HepG2 (cell line): ENCODE measurements around the gene AADAT. TPM values are rescaled to one million over a fixed set of nuclear protein-coding genes. Genes with fewer than 3 reads are reported as not detected.
A peak's percentile ranks its signal among the peaks of the same experiment; 100 is the strongest.

Experiments
- ARID4A ChIP-seq: sonication (generic); formaldehyde crosslinking; IDR thresholded peaks from 2 replicates; pipeline ENCODE4 v1.5.0; 2020; ENCODE audit warnings: mild to moderate bottlenecking, missing genetic modification reagents, borderline replicate concordance
- BHLHE40 ChIP-seq: IDR thresholded peaks from 2 replicates; pipeline ENCODE4 v1.6.1; 2011; ENCODE audit warnings: low read length, improper control_type of control experiment
- CREBL2 ChIP-seq: sonication (generic); formaldehyde crosslinking; IDR thresholded peaks from 2 replicates; pipeline ENCODE4 v1.8.1; 2023; ENCODE audit warnings: missing genetic modification reagents, mild to moderate bottlenecking, borderline replicate concordance
- ETV5 ChIP-seq: IDR thresholded peaks from 2 replicates; pipeline ENCODE4 v1.6.1; 2018; ENCODE audit warnings: missing biosample characterization, missing genetic modification reagents, inconsistent platforms, borderline replicate concordance
- HNRNPK ChIP-seq: fragments of 200-400 bp; formaldehyde crosslinking; IDR thresholded peaks from 2 replicates; pipeline ENCODE4 v1.6.1; 2018; ENCODE audit warnings: low read length, low read depth, moderate library complexity, mild to moderate bottlenecking; ENCODE audit not compliant: poor library complexity, severe bottlenecking
- HOXA5 ChIP-seq: sonication (generic); formaldehyde crosslinking; IDR thresholded peaks from 2 replicates; pipeline ENCODE4 v1.4.0; 2020; ENCODE audit warnings: missing genetic modification reagents
- KLF11 ChIP-seq: IDR thresholded peaks from 2 replicates; pipeline ENCODE4 v1.6.1; 2016; ENCODE audit warnings: missing compliant biosample characterization
- KLF12 ChIP-seq: sonication (generic); formaldehyde crosslinking; IDR thresholded peaks from 2 replicates; pipeline ENCODE4 v1.4.0; 2020; ENCODE audit warnings: missing genetic modification reagents, borderline replicate concordance
- MAFG ChIP-seq: sonication (generic); formaldehyde crosslinking; IDR thresholded peaks from 2 replicates; pipeline ENCODE4 v1.5.1; 2020; ENCODE audit warnings: mild to moderate bottlenecking, missing genetic modification reagents
- MED8 ChIP-seq: sonication (generic); formaldehyde crosslinking; IDR thresholded peaks from 2 replicates; pipeline ENCODE4 v1.8.1; 2023; ENCODE audit warnings: mild to moderate bottlenecking, missing genetic modification reagents; ENCODE audit not compliant: insufficient replicate concordance
- MIXL1 ChIP-seq: IDR thresholded peaks from 2 replicates; pipeline ENCODE4 v1.6.1; 2016
- NPAS2 ChIP-seq: sonication (generic); formaldehyde crosslinking; IDR thresholded peaks from 2 replicates; pipeline ENCODE4 v1.8.0; 2022; ENCODE audit warnings: mild to moderate bottlenecking, missing genetic modification reagents, borderline replicate concordance
- POGZ ChIP-seq: sonication (generic); formaldehyde crosslinking; IDR thresholded peaks from 2 replicates; pipeline ENCODE4 v1.4.0; 2020; ENCODE audit warnings: mild to moderate bottlenecking, missing genetic modification reagents
- RBM39 ChIP-seq: fragments of 200-400 bp; formaldehyde crosslinking; IDR thresholded peaks from one replicate; pipeline ENCODE4 v1.6.1; 2018; ENCODE audit warnings: antibody characterized with exemption, mild to moderate bottlenecking, low read depth, low read length; ENCODE audit not compliant: poor library complexity, severe bottlenecking
- RFX3 ChIP-seq: IDR thresholded peaks from 2 replicates; pipeline ENCODE4 v1.6.1; 2016; ENCODE audit warnings: missing biosample characterization, missing genetic modification reagents
- SAP130 ChIP-seq: IDR thresholded peaks from 2 replicates; pipeline ENCODE4 v1.6.1; 2016; ENCODE audit warnings: low read depth
- SETDB1 ChIP-seq: sonication (generic); formaldehyde crosslinking; IDR thresholded peaks from 2 replicates; pipeline ENCODE4 v1.5.1; 2020; ENCODE audit warnings: missing genetic modification reagents, mild to moderate bottlenecking, borderline replicate concordance
- SIN3A ChIP-seq: IDR thresholded peaks from 2 replicates; pipeline ENCODE4 v1.6.1; 2011; ENCODE audit warnings: low read depth, mild to moderate bottlenecking, control low read depth, low read length, borderline replicate concordance
- SMARCC2 ChIP-seq: fragments of 450-650 bp; IDR thresholded peaks from 2 replicates; pipeline ENCODE4 v1.6.1; 2017; ENCODE audit warnings: antibody characterized with exemption, mild to moderate bottlenecking
- SP2 ChIP-seq: sonication (generic); formaldehyde crosslinking; IDR thresholded peaks from 2 replicates; pipeline ENCODE4 v1.5.1; 2020; ENCODE audit warnings: mild to moderate bottlenecking, missing genetic modification reagents
- TARDBP ChIP-seq: sonication (generic); formaldehyde crosslinking; IDR thresholded peaks from 2 replicates; pipeline ENCODE4 v1.8.0; 2022; ENCODE audit warnings: mild to moderate bottlenecking, missing genetic modification reagents
- TBL1XR1 ChIP-seq: fragments of 150-350 bp; IDR thresholded peaks from 2 replicates; pipeline ENCODE4 v1.6.1; 2014; ENCODE audit warnings: borderline replicate concordance, low read length; ENCODE audit not compliant: partially characterized antibody
- THAP11 ChIP-seq: IDR thresholded peaks from 2 replicates; pipeline ENCODE4 v1.6.1; 2016; ENCODE audit warnings: missing biosample characterization, missing genetic modification reagents
- ZNF251 ChIP-seq: sonication (generic); formaldehyde crosslinking; IDR thresholded peaks from 2 replicates; pipeline ENCODE4 v1.9.0; 2021; ENCODE audit warnings: mild to moderate bottlenecking, missing genetic modification reagents
- ZNF253 ChIP-seq: sonication (generic); formaldehyde crosslinking; IDR thresholded peaks from 2 replicates; pipeline ENCODE4 v1.8.0; 2022; ENCODE audit warnings: mild to moderate bottlenecking, missing genetic modification reagents, borderline replicate concordance
- ZNF30 ChIP-seq: sonication (generic); formaldehyde crosslinking; IDR thresholded peaks from 2 replicates; pipeline ENCODE4 v1.5.0; 2020; ENCODE audit warnings: mild to moderate bottlenecking, missing genetic modification reagents
- ZNF704 ChIP-seq: sonication (generic); formaldehyde crosslinking; IDR thresholded peaks from 2 replicates; pipeline ENCODE4 v1.8.1; 2023; ENCODE audit warnings: mild to moderate bottlenecking, inconsistent platforms, moderate library complexity, missing genetic modification reagents, borderline replicate concordance
- polyA plus RNA-seq, 8 experiments: library from polyadenylated mRNA; depleted of rRNA in 3 of 8; stranded (reverse) in 7 of 8; unstranded in 1 of 8; fragments of >200 nt; fragmentation: Illumina TruSeq in 4 of 8; extraction: Trizol in 4 of 8; gene quantifications; 2 replicates each; pipeline versions ENCODE4 v1.2.1 to v1.2.3, GENCODE V29; 2011 to 2016; ENCODE audit warnings: low read depth in 4 of 8, missing spikeins in 1 of 8, mixed read lengths in 1 of 8; ENCODE audit not compliant: insufficient read depth in 1 of 8
- total RNA-seq, 5 experiments: library from RNA; depleted of rRNA; stranded (reverse); fragments of >200 nt; fragmentation: Illumina TruSeq; extraction: Trizol; gene quantifications; 2 replicates each; pipeline ENCODE4 v1.2.3, GENCODE V29; 2016; ENCODE audit warnings: low read depth in 1 of 5

Gene AADAT
- total and polyA plus RNA-seq, 2 of the 13 experiments (the other 11 are each of a cell fraction or from before 2014, with no cell fraction given): 6.1 to 9.1 TPM

GRCh38 chr4:170089668-170090351, at the start of gene AADAT (continued):
- peak; percentile 55 for TF ChIP-seq MED8 (CRISPR knock-in tag)
- no peak for TF ChIP-seq KLF11 (CRISPR knock-in tag)
- TF ChIP-seq ETV5 (CRISPR knock-in tag): peak; percentile 93
- TF ChIP-seq SAP130: peak; percentile 54
- TF ChIP-seq MIXL1 (CRISPR knock-in tag): no peak
- TF ChIP-seq ZNF253 (CRISPR knock-in tag): no peak
- no peak for TF ChIP-seq MAFG (CRISPR knock-in tag)
- TF ChIP-seq SIN3A: no peak
- 0 out of 2 replicates have a peak, but pooled peaks have one; percentile 43 for TF ChIP-seq KLF12 (CRISPR knock-in tag)
- TF ChIP-seq RBM39: no peak
- peak; percentile 83 for TF ChIP-seq POGZ (CRISPR knock-in tag)
- no peak; the same call in 1 of the 2 replicates for TF ChIP-seq TARDBP (CRISPR knock-in tag)
- peak; percentile 65 for TF ChIP-seq THAP11 (CRISPR knock-in tag)
- TF ChIP-seq HNRNPK: no peak
- TF ChIP-seq BHLHE40: no peak
- no peak for TF ChIP-seq SETDB1 (CRISPR knock-in tag)
- TF ChIP-seq NPAS2 (CRISPR knock-in tag): no peak
- TF ChIP-seq RFX3 (CRISPR knock-in tag): no peak
- no peak for TF ChIP-seq HOXA5 (CRISPR knock-in tag)
- TF ChIP-seq TBL1XR1: no peak
- TF ChIP-seq SP2 (CRISPR knock-in tag): no peak
- peak; percentile 11; the same call in 1 of the 2 replicates for TF ChIP-seq CREBL2 (CRISPR knock-in tag)
- 0 out of 2 replicates have a peak, but pooled peaks have one; percentile 29 for TF ChIP-seq ZNF704 (CRISPR knock-in tag)
- TF ChIP-seq SMARCC2: no peak
- TF ChIP-seq ZNF30 (CRISPR knock-in tag): no peak
- peak; percentile 50; the same call in 1 of the 2 replicates for TF ChIP-seq ARID4A (CRISPR knock-in tag)
- no peak for TF ChIP-seq ZNF251 (CRISPR knock-in tag)
